Omental fat pad (tissue), 4 donors: ENCODE data around the gene KLF9. TPM values are rescaled to one million over a fixed set of nuclear protein-coding genes. Genes with fewer than 3 reads are reported as not detected.
A peak's percentile ranks its signal among the peaks of the same experiment; 100 is the strongest.

Source experiments
- ATAC-seq: fragments of 150-250 bp; one replicate; pipeline ENCODE4 v1.9.1; 2016; ENCODE audit warnings: mild to moderate bottlenecking, moderate library complexity; ENCODE audit not compliant: low FRiP score
- DNase-seq: peaks from one replicate; pipeline ENCODE4 v3.0.0-alpha.2; 2019; ENCODE audit warnings: low spot score
- CTCF ChIP-seq, 3 donors: fragments of 450-650 bp; IDR thresholded peaks; one replicate each; pipeline ENCODE4 v1.5.1; 2016 to 2017; ENCODE audit warnings: antibody characterized with exemption in 3 of 3, mild to moderate bottlenecking in 3 of 3, moderate library complexity in 2 of 3
- total RNA-seq, 4 donors: library from RNA; depleted of rRNA; stranded (reverse); fragments of >200 nt; gene quantifications; one replicate each; pipeline ENCODE4 v1.1.0, GENCODE V29; 2016

Gene KLF9
- 100 to 1,000 TPM in 3 of 4 donors, 10 to 100 TPM in 1; 63.4 to 237 (median 164) TPM for total RNA-seq

DNA sequence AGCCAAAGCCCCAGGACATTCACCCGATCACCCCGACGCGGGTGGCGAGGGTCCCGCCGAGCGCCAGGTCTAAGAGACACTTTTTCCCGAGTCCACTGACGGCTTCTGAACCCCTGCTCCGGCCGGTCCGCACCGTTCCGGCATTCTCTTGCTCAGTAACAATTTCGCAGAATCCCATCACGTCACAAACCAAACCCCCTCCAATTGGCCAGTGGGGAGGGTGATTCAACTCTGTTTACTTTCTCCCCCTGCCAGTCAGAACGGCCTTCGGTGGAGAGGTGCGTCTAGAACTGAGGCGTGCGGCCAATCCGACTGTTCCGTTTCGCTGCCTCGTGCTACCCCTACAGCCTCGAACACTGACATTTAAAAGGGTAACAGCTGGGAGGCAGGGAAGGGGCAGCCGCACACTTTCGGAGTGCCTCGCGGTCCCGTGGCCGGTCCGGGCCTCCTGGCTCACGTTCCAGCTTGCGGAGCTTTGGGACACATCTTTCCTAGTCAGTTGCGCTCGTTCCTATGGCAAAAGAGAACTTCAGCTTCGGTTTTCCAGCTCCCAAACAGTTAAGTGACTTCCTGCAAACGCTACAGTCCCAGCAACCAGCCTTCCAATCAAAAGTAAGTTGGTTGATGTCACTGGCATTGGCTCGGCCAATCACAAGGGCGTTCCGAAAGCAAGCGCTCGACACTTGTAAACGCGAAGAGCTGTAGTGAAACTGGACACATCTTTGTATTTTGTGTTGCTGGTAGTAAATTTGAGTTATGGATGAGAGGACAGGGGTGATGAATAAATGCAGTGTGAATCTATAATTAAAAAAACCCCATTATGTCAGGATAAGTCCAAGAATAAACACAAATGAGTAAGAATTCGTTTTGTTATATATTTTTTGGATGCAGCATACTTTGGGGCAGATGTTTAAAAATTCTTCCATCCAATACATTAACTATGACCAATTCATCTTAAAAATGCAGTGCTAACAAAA is at the start of gene KLF9:
TSS of gene KLF9 (minus strand) at position 859 of the 977 bp plus-strand sequence. CDS start 1,294 bp downstream, outside the sequence.
- DNase-seq, result peak; percentile 73
- peak; percentile 79 for ATAC-seq
- TF ChIP-seq CTCF (IDR thresholded peaks at IDR 0.05), result no peak

- no peak for DNase-seq
- TF ChIP-seq CTCF (IDR thresholded peaks at IDR 0.05), result no peak
- no peak for ATAC-seq
Observed at GRCh38 chr9:70463877-70464276, 49.4 kb upstream of the KLF9 start.

GRCh38 chr9:70462300-70462699 is 47.8 kb upstream of the KLF9 start:
- DNase-seq, result no peak
- ATAC-seq, result no peak
- TF ChIP-seq CTCF (IDR thresholded peaks at IDR 0.05), result no peak

- DNase-seq, result no peak
- TF ChIP-seq CTCF (IDR thresholded peaks at IDR 0.05), result no peak
- no peak for ATAC-seq
Observed at GRCh38 chr9:70457235-70457634, 42.8 kb upstream of the KLF9 start.

GRCh38 chr9:70455993-70456704 is 41.7 kb upstream of the KLF9 start:
- no peak for TF ChIP-seq CTCF (IDR thresholded peaks at IDR 0.05)
- ATAC-seq (no peak), DNase-seq (no peak)

DNA sequence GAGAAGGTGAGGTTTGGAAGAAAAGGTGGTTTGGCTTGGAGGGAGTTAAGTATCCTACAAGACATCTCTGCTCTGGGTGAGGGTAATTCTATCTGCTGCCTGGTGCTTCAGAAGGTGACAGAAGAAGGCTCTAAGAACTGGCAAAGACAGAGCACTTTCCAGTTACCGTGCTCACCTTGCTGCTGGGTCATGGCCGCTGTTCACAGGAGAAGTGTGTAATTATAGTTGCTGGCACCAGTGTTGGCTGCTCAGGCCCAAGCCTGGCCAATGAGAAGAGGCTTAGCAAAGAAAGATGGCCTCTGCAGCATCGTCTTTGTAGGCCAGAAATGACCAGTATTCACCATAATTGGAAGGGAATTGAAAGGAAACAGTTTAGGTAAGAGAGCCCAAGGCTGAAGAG is 37.9 kb upstream of the KLF9 start:
- ATAC-seq (no peak), DNase-seq (no peak)
- no peak for TF ChIP-seq CTCF (IDR thresholded peaks at IDR 0.05)
